HG02840 (cell line): ENCODE measurements around the gene RRM2.

Experiments
- ATAC-seq: cut with Tn5 transposase; IDR thresholded peaks from one replicate; pipeline ENCODE4 v1.9.1; 2021; ENCODE audit warnings: mild to moderate bottlenecking, moderate library complexity, moderate number of reproducible peaks; ENCODE audit not compliant: unreplicated experiment, low FRiP score

RRM2 gene

GRCh38 chr2:10148268-10148667 lies 25.7 kb downstream of the RRM2 start:
- ATAC-seq, result no peak

- no peak for ATAC-seq
Measured at GRCh38 chr2:10149635-10150034, 27.1 kb downstream of the RRM2 start.

GRCh38 chr2:10150436-10150835 lies 27.9 kb downstream of the RRM2 start:
- no peak for ATAC-seq

- ATAC-seq, result no peak
Measured at GRCh38 chr2:10151462-10151861, 28.9 kb downstream of the RRM2 start.

GRCh38 chr2:10157293-10157692 lies 34.8 kb downstream of the RRM2 start:
- ATAC-seq, result no peak

GRCh38 chr2:10158681-10159080 lies 36.1 kb downstream of the RRM2 start:
- no peak for ATAC-seq

- ATAC-seq, result no peak
Measured at GRCh38 chr2:10159086-10159485, 36.5 kb downstream of the RRM2 start.

GRCh38 chr2:10159581-10160131 lies 37.1 kb downstream of the RRM2 start:
- no peak for ATAC-seq

- no peak for ATAC-seq
Measured at GRCh38 chr2:10160203-10160955, 37.8 kb downstream of the RRM2 start.

- no peak for ATAC-seq
Measured at GRCh38 chr2:10161206-10161931, 38.8 kb downstream of the RRM2 start.

- no peak for ATAC-seq
Measured at GRCh38 chr2:10161961-10162441, 39.5 kb downstream of the RRM2 start.

- ATAC-seq, result no peak
Measured at GRCh38 chr2:10162586-10163497, 40.3 kb downstream of the RRM2 start.

- ATAC-seq, result no peak
Measured at GRCh38 chr2:10163498-10164486, 41.3 kb downstream of the RRM2 start.

- no peak for ATAC-seq
Measured at GRCh38 chr2:10164601-10165000, 42.1 kb downstream of the RRM2 start.

- ATAC-seq, result no peak
Measured at GRCh38 chr2:10165282-10165681, 42.7 kb downstream of the RRM2 start.

- no peak for ATAC-seq
Measured at GRCh38 chr2:10165861-10166675, 43.5 kb downstream of the RRM2 start.

GRCh38 chr2:10166676-10167292 lies 44.2 kb downstream of the RRM2 start:
- ATAC-seq, result no peak

- ATAC-seq, result no peak
Measured at GRCh38 chr2:10167316-10167715, 44.8 kb downstream of the RRM2 start.
